HG03095 (cell line): ENCODE data around the gene NRBP1.

ENCODE experiments used
- ATAC-seq: cut with Tn5 transposase; IDR thresholded peaks from one replicate; pipeline ENCODE4 v1.9.1; 2021; ENCODE audit warnings: moderate library complexity; ENCODE audit not compliant: unreplicated experiment

The NRBP1 gene

DNA sequence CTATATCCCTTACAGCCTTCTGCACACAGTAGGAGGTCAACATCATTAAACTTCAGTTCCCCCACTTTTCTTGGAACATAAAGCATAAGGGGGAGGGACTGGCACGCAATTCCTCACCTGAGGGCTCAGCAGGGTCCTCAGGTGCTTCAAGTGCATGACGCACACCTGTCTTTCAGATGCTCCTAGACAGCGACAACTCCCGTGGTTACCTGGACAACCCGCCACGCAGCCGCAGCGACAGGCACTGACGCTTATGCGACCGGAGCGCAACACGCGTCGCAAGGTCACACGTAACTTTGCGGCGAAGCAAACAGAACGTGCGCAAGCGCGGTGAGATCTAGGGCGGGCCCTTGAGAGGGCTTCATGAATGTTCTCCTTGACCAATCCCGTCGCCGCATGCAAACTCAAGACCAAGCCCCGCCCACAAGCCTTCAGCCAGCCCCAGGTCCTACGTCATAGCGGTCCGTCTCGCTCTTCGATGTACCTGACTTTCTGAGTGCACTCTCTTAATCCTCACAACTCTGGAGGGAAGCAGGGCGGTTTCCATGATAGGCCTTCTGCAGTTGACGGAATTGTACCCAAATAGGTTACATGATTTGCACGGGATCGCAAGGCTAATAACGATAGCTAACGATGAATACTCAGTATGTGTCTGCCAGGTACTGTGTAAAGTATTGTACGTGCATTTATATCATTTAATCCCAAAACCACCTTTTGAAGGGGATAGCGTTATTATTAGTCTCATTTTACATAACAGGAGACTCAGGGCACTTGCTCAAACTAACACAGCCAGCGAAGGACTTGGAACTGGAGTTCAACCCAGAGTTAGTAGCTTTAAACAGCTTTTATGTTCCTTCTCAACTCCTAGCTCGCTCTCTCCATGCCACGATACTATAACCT is 61.3 kb downstream of the NRBP1 start, which contains the start of gene IFT172:
Gene IFT172 (minus strand): TSS at position 246 of the 900 bp plus-strand sequence. CDS start 90 bp downstream, at position 156.
- peak; percentile 95 for ATAC-seq
